Omental fat pad (tissue), 4 donors: Measurements from ENCODE around the gene NUP42. TPM values are rescaled to one million over a fixed set of nuclear protein-coding genes. Genes with fewer than 3 reads are reported as not detected.
A peak's percentile ranks its signal among the peaks of the same experiment; 100 is the strongest.

ENCODE experiments used
- ATAC-seq: fragments of 150-250 bp; one replicate; pipeline ENCODE4 v1.9.1; 2016; ENCODE audit warnings: mild to moderate bottlenecking, moderate library complexity; ENCODE audit not compliant: low FRiP score
- DNase-seq: peaks from one replicate; pipeline ENCODE4 v3.0.0-alpha.2; 2019; ENCODE audit warnings: low spot score
- total RNA-seq, 4 donors: library from RNA; depleted of rRNA; stranded (reverse); fragments of >200 nt; gene quantifications; one replicate each; pipeline ENCODE4 v1.1.0, GENCODE V29; 2016
- TF ChIP-seq, protein P1 (sequence below), 3 donors: fragments of 450-650 bp; IDR thresholded peaks; one replicate each; pipeline ENCODE4 v1.5.1; 2016 to 2017; ENCODE audit warnings: antibody characterized with exemption in 3 of 3, mild to moderate bottlenecking in 3 of 3, moderate library complexity in 2 of 3

Gene NUP42
- total RNA-seq, 4 donors from 2014 or later, result 16.3 to 37.3 (median 27.0) TPM

DNA sequence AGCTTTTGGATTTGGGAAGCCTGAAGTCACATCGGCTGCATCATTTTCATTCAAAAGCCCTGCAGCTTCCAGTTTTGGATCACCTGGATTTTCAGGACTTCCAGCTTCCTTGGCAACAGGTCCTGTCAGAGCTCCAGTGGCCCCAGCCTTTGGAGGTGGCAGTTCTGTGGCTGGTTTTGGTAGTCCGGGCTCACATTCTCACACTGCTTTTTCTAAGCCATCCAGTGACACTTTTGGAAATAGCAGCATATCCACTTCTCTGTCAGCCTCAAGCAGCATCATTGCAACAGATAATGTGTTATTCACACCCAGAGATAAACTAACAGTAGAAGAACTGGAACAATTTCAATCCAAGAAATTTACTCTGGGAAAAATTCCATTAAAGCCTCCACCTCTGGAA, 18.5 kb downstream of the NUP42 start:
- ATAC-seq (no peak), DNase-seq (no peak)
- TF ChIP-seq, protein P1, sequence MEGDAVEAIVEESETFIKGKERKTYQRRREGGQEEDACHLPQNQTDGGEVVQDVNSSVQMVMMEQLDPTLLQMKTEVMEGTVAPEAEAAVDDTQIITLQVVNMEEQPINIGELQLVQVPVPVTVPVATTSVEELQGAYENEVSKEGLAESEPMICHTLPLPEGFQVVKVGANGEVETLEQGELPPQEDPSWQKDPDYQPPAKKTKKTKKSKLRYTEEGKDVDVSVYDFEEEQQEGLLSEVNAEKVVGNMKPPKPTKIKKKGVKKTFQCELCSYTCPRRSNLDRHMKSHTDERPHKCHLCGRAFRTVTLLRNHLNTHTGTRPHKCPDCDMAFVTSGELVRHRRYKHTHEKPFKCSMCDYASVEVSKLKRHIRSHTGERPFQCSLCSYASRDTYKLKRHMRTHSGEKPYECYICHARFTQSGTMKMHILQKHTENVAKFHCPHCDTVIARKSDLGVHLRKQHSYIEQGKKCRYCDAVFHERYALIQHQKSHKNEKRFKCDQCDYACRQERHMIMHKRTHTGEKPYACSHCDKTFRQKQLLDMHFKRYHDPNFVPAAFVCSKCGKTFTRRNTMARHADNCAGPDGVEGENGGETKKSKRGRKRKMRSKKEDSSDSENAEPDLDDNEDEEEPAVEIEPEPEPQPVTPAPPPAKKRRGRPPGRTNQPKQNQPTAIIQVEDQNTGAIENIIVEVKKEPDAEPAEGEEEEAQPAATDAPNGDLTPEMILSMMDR (IDR thresholded peaks at IDR 0.05), result no peak

DNA sequence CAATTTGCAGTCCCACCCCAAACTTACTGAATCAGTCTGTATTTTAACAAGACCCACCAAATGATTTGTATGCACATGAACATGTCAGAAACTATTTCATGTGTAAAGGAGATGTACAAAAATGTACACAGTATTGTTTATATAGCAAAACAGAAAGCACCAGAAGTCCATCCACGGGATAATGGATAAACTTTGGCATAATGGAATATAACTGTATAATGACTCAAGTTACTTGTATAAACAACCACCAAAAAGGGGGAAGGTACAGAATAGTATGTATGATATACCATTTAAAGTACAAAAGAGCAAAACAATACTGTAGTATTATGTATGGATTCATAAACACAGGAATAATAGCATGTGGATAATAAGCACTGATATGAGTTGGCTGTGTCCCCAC, 22.4 kb downstream of the NUP42 start:
- DNase-seq (no peak), ATAC-seq (no peak)
- TF ChIP-seq, protein P1 (IDR thresholded peaks at IDR 0.05), result no peak

DNA sequence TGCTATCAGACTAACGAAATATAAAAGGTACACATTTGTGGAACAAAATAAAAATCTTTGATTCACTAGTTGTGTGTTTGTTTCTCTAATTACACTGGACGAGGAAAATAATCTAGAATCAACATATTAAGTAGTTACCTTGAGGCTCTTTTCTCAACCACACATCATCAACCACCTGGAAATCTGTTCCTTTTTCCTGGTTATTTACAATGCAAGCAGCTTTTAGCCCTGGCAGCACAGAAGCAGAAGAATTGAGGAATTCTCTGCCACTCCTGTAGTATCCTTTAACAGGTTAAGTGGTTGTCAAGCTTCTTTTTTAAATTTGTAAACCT, 23.7 kb downstream of the NUP42 start:
- DNase-seq, result no peak
- no peak for ATAC-seq
- TF ChIP-seq, protein P1 (IDR thresholded peaks at IDR 0.05), result no peak

DNA sequence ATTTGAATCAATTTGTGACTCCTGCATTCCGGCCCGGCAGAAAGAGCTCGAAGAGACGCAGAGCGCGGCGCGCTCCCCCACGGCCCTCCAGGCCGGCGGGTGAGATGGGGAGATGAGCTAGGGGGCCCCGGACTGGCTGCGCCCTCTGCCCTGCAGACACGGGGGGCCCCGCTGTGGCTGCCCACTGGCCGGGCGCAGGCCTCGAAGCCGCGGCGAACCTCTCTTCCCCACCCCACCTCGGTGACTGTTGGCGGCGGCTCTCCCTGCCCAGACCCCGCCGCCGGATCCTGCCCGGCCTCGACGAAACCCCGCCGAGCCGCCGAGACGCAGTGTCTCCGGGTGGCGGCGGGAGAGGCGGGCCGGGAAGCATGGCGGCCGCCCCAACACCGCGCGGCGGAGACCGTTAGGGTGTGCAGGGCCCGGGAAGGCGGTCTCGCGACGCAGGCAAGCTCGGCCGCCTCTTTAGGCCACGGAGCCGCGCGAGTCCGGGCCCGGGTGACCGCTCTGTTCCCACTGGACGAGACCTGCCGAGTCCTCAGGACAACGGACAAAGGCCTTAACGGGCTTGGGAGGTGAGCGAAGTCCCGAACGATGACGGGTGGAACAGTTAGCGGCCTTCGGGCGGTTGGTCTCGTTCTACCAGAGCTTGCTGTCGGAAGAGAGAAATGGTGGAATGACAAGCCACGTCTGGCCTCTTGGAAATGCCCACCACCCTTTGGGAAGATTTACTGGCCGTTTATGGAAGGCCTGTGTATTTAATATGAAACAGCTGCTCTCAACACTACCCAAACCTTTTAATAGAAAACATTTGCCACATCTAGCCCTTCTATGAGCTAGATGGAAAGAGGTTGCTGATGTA, 24.3 kb downstream of the NUP42 start:
- DNase-seq (no peak), ATAC-seq (peak; percentile 62)
- TF ChIP-seq, protein P1 (IDR thresholded peaks at IDR 0.05), result no peak

DNA sequence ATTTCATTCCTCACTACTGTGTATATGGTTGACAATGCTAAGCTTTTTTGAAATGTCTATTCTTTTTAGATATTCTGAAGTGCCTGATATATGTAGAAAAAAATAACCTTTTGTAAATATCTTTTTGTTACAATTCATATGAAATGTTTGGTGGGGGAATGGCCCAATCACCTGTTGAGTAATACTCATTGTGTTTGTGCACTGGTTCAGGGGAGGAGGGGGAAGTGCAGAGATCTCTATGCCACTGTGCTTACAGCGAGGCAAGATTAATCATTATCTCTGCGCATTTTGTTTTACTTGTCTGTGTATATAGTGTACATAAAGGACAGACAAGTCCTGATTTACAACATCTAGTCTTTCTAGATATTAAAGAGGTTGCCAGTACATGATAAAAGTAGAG, 25.2 kb downstream of the NUP42 start:
- ATAC-seq (no peak), DNase-seq (no peak)
- TF ChIP-seq, protein P1 (IDR thresholded peaks at IDR 0.05), result no peak

DNA sequence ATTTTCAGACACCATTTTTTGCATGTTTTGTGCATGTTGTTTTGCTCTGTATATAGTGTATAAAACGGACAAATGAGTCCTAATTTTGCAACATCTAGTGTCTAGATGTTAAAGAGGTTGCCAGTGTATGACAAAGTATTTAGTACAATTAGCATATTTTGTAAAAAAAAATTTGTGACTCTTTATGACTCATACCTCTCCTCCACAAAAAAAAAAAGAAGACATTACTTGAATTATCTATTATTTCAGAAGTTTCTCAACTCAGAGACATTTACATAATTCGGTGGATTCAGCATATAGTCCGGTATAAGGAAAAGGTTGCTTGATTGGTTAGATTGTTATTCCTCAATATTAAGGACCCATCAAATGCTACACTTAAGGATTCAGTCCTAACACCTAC, 26.0 kb downstream of the NUP42 start:
- no peak for ATAC-seq
- no peak for DNase-seq
- TF ChIP-seq, protein P1 (IDR thresholded peaks at IDR 0.05), result no peak

DNA sequence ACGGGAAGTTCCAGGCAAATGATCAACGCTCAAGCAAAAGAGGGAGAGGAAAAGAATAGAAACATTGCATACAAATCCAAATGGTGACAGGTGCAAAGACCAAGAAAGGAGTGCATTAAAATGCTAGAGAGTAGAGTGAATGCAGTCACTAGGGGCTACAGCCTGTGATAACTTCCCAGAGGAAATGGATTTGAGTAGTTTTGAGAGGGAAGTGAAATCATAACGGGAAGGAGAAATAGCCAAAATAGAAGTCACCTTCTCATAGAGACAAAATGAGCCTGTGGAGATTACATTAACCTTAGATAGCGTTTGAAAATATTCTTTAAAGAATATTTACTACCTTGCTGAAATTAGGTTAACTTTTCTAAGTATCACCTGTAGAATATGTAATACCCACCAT, 26.5 kb downstream of the NUP42 start:
- ATAC-seq, result no peak
- no peak for DNase-seq
- TF ChIP-seq, protein P1 (IDR thresholded peaks at IDR 0.05), result no peak
